CD4-positive, alpha-beta T cell treated with Interleukin-15 for 1 hour (primary cell): Measurements from ENCODE around the gene BEST1.
"Not testable (repeated sequence)": the region's sequence is repeated elsewhere in the genome, so short reads cannot be mapped to it uniquely, and the experiment has no call there.

Experiments used
- DNase-seq: peaks from one replicate; pipeline ENCODE4 v3.0.0-alpha.2; 2020

The BEST1 gene

GRCh38 chr11:61949169-61950034, 749 bp upstream of the BEST1 start:
- peak; percentile 68 for DNase-seq

GRCh38 chr11:61951484-61952135, 1.5 kb downstream of the BEST1 start:
- no peak for DNase-seq

GRCh38 chr11:61952882-61953281, 2.7 kb downstream of the BEST1 start:
- no peak for DNase-seq

- not testable (repeated sequence) for DNase-seq
Measured at GRCh38 chr11:61953632-61954031, 3.5 kb downstream of the BEST1 start.

- no peak for DNase-seq
Measured at GRCh38 chr11:61954106-61954850, 4.1 kb downstream of the BEST1 start.

- DNase-seq = peak; percentile 74
Measured at GRCh38 chr11:61954851-61955421, 4.8 kb downstream of the BEST1 start.

GRCh38 chr11:61955422-61956135, 5.4 kb downstream of the BEST1 start:
- peak; percentile 38 for DNase-seq

- DNase-seq = peak; percentile 10
Measured at GRCh38 chr11:61956191-61957020, 6.3 kb downstream of the BEST1 start.

- peak; percentile 16 for DNase-seq
Measured at GRCh38 chr11:61957021-61957770, 7.0 kb downstream of the BEST1 start.

GRCh38 chr11:61958590-61958989, 8.4 kb downstream of the BEST1 start:
- no peak for DNase-seq

GRCh38 chr11:61959114-61959513, 9.0 kb downstream of the BEST1 start:
- peak; percentile 7 for DNase-seq

- DNase-seq = peak; percentile 9
Measured at GRCh38 chr11:61959678-61960077, 9.5 kb downstream of the BEST1 start.

GRCh38 chr11:61960532-61960931, 10.4 kb downstream of the BEST1 start:
- no peak for DNase-seq

GRCh38 chr11:61961570-61962212, 11.5 kb downstream of the BEST1 start:
- no peak for DNase-seq

- peak; percentile 56 for DNase-seq
Measured at GRCh38 chr11:61962213-61963015, 12.3 kb downstream of the BEST1 start.

- peak; percentile 81 for DNase-seq
Measured at GRCh38 chr11:61963016-61963281, 12.8 kb downstream of the BEST1 start.

- peak; percentile 80 for DNase-seq
Measured at GRCh38 chr11:61963282-61964057, 13.3 kb downstream of the BEST1 start.

GRCh38 chr11:61964058-61964665, 14.0 kb downstream of the BEST1 start:
- DNase-seq = no peak
